Right renal pelvis (tissue), 4 donors: Measurements from ENCODE around the gene TK2. TPM values are rescaled to one million over a fixed set of nuclear protein-coding genes. Genes with fewer than 3 reads are reported as not detected.

ENCODE experiments used
- DNase-seq, 4 donors: peaks; one replicate each; pipeline ENCODE4 v3.0.0-alpha.2; 2013; ENCODE audit warnings: low read depth in 4 of 4, low spot score in 3 of 4, missing footprints in 1 of 4
- polyA plus RNA-seq, 4 donors: library from polyadenylated mRNA; unstranded; fragments of 120-200 nt; gene quantifications; one replicate each; pipeline ENCODE4 v1.2.1, GENCODE V29; 2013; ENCODE audit not compliant: insufficient read length in 4 of 4

The TK2 gene
- polyA plus RNA-seq, 4 donors, result 31.8 to 46.7 (median 37.9) TPM

DNA sequence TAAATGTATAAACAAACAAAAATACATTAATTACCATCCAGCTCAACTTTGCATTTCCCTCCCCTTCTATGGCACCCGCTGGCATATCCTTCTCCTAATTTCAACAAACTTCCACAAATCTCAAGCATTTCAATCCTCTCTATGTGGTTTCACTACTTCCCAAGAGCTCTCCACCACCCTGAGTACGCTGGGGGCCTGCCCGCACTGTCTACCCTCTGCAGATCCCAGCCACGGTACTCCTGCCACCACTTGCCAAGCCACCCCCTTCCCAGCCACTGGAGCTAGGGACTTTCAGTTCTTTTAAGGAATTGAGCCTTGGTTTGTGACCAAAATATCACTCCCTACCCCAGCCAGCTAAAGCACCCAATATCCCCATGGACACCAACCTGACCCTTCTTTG lies 1.9 kb downstream of the TK2 start:
- no peak for DNase-seq

DNA sequence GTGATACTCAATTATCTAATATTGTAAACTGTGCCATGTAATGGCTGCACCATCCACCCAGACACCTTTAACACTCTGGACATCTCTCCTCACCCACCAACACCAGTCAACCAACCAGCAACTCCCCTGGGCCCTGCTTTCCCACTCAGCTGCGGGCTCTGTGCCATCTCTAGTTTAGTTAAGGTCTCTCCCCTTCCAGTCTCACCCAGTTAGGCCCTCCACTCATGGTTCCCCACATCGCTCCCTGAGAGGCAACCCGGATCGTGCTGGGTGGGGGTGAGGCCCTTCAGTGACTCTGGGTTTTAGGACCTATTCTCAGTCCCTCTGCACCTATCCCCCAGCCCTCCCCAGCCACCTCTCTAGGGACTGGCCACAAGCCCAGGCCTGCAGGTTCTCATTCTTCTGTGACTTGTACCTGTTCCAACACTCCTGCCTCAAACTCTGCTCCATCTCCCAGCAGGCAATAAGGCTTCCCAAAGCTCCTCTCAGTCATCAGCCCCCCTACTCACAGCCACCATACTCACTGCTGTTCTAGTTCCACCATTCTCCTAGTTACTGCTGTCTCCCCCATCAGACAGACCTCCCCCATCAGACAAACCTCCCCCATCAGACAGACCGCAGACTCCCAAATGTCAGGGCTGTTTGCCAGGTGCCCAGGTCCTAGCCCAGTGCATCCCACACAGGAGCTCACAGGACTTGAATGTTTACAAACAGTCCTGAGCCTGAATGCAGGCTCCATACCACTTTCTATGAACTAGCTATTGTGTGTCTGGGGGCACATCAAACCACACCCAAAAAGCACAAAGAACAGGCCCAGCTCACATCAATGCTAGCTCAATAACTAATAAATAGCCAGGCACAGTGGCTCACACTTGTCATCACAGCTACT lies 2.6 kb downstream of the TK2 start:
- DNase-seq, result no peak

DNA sequence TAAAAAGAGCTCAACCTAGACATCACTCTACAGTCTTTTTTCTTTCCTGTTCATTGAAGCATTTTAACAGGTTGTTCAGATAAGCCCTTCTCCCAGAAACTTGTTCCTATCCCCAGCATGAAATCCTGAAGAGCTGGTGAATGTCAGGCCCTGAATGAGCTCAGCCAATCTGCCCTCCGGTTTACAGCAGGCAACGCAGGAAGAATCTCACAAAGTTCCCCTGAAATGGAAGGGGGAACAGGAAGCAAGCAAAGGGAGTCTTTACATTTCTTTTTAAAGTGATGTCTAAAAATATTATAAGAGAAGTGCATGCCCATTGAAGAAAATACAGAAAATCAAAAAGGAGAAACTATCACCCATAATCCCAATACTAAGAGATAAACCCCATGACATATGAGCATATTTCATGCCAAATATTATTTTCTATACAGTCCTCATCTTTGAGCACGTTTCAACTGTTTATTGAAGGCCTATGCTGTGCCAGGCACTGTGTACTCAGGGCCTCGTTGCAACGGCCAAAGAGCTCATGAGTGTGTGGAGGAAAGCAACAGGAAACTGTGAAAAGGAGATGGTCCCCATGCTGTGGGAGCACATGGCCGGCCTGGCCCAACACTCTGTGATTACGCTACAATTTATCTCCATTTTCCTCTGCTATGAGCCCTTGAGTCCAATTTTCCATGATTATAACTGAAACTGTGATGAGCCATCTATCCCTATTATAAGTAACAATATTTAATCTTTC lies 5.7 kb downstream of the TK2 start:
- no peak for DNase-seq

DNA sequence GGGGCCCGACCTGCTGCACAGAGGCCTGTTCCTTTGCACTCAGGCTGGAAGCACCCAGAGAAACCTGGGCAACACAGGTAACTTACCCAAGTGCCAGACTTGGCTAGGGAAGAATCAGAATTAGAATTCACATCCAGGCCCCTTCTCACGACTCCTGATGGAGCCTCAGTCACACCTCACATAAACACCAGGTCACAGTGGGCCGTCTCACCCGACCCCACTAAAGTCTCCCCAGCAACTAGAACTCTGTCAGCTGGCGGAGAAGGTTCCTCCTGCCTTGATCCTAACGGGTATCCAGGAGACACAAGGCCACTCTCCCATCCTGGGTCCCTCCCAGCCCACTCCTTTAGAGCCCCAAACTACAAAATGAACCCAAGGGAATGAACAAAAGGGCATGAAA lies 6.4 kb downstream of the TK2 start:
- DNase-seq, result no peak

DNA sequence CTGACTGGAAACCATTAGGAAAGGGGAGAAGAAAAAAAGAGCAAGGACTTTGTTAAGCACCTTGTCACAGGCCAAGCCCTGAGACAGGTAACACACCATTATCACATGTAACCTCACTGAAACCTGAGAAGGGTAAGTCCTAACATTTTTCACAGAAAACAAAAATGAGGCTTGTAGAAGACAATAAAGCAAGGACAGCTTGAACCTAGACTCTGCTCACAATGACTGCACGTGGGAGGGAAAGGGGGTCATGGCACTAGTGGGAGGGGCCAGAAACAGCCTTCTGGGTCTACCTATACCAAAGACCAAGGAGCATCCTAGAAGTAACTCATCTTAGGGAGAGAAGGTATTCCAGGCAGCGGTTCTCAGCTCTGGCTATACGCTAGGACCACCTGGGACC lies 7.5 kb downstream of the TK2 start:
- DNase-seq, result no peak

DNA sequence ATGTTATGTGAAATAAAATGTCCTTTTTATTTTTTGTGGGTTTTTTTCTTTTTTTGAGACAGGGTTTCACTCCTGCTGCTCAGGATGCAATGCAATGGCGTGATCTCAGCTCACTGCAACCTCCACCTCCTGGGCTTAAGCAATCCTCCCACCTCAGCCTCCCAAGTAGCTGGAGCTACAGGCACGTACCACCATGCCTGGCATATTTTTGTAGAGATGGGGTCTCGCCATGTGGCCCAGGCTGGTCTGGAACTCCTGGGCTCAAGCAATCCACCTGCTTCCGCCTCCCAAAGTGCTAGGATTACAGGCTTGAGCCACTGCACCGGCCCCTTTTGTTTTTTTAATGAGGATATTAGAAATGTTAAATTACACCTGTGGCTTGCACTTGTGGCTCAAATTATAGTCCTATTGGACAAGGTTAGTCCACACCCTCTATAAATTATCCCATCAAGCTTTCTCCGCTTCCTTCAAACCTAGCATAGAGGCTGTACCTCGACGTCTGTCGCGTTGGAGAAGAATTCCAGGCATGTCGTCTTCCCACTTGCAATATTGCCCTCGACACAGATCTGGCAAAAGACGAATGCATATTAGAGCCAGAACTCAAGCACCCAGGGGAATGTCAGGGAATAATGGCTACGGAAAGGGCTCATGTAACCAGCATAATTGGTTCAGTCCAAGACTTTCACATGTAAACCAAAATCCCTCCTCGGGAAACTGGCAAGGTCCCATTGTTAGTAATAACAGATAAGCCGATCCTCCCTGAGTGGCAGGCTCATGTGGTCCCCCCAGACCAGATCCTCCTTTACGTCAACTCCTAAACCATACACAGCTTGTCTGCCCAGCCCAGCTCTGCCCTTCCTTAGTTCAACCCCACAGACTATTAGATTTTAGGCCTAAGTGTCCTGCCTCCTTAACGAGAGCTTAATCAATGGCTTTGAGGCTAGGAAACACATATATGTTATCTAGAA lies 8.2 kb downstream of the TK2 start:
- no peak for DNase-seq

DNA sequence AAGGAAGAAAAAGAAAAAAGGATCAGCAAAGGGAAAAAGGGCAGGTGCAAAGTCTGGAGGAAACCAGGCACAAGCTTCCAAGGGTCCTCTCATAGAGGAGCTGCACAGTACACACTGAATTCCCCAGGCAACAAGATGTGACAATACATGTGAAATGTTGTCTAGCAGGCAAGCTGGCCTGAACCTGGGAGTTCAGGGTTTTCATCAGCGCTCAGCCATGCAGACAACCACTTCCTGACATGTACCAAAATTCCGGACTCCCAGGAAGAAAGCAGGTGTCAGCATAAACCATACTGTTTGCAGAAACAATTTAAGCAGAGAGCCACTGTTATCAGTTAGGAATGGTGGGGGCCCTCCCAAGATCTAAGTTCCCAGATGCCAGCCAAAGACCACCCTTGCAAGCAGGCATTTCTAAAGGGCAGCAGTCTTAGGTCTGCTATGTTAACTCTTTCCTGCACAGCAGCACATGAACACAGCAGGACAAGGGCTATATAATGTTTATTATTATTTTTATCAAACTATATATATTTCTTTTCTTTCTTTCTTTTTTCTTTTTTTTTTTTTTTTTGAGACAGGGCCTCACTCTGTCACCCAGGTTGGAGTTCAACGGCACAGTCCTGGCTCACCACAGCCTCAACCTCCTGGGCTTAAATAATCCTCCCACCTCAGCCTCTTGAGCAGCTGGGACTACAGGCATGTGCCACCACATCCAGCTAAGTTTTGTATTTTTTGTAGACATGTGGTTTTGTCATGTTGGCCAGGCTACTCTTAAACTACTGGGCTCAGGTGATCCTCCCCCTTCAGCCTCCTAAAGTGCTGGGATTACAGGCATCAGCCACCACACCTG lies 10.1 kb downstream of the TK2 start:
- DNase-seq, result no peak

DNA sequence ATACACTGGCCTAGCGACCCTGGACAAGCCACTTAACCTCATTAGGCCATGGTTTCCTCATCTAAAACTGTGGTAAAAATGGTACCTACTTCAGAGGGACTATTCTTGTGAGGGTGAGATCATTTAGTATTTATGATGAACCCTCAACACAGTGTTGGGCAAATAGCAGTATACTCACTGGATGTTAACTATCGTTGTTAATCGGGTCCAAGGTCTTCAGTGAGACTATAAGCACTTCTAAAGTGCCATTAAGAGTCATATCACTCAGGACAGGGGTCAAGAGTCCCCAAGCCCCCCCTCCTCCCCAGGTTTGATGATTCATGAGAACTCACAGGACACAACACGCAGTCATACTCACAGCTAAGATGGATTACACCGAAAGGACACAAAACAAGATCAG lies 11.0 kb downstream of the TK2 start:
- DNase-seq, result no peak

DNA sequence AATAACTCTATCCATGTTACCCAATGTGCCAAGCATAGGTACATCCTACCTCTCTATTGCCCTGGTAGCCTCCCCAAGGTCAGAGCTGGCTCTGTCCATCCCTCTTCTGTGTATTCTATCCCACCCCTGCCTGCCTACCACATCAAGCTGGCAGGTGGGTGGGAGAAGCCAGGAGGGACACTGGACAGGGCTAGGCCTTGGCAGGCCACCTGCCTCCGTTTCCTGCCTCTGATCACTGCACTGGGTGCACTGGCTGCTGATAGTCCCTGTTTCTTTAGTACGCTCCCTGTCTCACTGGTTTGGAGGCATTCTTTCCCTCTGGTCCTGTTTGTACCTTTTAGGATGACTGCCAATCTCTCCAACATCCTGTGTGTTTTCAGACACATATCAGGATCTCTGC lies 12.7 kb downstream of the TK2 start:
- no peak for DNase-seq

DNA sequence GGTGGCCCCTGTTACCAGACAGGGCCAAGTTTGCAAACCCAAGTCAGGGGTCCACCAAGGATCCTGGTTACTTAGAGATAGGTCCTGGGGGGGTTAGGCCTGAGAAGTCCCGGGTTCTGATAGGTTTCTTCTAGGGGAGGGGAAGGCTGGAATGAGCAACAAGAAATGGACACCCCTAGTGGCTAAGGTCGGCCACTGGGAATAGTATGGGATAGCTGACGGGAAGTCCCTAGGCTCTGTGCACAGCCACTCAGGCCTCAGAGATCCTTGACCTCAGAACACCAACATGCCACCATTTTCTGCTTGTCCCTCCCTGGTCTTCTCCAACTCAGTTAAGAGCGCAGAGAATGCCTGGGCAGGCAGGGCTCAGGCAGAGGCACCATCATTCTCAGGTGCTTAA lies 13.4 kb downstream of the TK2 start:
- no peak for DNase-seq

DNA sequence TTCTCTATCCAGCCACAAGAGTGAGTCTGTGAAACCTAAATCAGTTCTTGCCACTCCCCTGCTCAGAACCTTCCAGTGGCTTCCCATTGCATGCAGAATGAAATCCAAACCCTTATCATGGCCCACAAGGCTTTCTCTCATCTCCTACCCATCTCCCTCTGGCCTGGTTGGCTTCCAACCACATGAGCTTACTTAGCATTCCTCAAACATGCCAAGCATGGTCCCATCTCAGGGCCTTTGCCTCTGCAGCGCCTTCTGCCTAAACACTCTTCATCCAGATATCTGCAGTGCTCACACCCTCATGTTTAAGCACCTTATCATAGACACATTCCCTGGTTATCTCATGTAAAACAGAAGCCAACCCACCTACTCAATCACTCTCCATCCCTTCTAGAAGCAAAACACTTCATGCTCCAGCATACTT lies 15.5 kb downstream of the TK2 start:
- DNase-seq, result no peak

DNA sequence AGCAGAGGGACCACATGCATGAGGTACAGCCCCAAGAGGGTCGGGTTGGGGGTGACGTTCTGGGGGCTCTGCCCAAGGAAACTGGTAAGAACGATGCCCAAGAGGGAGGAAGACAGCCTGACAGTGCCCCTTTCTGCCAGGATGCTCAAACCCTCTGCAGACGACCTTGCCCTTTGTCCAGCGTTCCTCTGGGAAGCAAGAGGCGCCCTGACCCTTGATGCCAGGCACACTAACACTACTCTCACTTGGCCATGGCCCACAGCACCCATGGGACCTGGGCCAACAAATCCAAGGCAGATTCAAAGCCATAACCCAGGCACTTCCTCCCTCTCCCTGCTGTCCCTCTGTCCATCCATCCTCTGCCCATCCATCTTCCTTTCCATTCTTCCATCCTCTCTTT lies 20.4 kb downstream of the TK2 start:
- no peak for DNase-seq

DNA sequence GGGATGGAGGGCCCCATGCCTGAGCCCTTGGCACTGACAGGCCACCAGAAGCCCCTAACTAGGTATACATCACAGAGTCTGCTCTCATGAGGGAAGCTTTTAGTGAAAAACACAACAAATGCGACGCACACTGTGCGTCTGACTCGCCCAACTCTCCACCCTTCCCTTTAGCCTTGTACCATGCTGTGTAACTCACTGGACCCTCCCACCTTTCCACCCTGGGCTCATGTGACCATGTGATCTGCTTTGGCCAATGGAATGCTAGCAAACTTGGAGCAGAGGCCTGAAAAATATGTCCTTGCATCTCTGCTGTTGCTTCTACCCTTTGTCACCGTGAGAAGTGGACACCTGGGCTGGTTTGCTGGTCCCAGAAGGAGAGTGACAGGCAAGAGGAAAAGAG lies 21.6 kb downstream of the TK2 start:
- no peak for DNase-seq

DNA sequence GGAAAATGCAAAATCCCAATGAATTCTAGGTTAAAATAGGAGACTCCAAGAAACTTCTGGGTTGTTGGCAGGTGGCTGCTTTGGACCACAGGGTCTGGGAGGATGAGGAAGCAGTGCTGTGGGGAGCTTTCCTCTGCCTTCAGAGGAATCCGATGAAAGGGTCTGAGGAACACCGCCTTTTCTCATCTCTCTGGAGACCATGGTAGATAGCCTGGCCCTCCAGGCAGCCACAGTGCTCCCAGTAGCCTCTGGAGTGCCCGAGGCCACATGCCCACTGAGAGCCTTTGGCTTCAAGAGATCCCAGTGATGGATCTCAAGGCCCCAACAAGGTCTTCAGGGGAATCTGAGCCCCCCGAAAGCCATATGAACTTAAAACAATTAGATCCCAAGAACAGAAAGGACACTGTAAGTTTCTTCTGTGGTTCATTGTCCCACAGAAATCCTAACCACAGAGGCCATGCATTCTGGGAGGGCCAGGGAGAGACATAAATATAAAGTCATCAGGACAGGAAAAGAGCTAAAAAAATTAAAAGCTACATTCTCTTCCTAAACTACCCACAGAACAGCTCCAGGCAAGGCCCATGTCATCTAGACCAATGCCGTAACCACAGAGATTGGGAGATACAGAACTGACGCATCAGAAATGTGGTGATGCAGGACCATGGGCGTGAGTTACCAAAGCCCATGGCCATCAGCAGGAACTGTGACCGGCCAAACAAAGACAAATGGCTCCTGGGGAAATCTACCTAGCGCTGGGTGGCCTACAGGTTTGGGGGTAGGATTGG lies 24.3 kb downstream of the TK2 start:
- no peak for DNase-seq

DNA sequence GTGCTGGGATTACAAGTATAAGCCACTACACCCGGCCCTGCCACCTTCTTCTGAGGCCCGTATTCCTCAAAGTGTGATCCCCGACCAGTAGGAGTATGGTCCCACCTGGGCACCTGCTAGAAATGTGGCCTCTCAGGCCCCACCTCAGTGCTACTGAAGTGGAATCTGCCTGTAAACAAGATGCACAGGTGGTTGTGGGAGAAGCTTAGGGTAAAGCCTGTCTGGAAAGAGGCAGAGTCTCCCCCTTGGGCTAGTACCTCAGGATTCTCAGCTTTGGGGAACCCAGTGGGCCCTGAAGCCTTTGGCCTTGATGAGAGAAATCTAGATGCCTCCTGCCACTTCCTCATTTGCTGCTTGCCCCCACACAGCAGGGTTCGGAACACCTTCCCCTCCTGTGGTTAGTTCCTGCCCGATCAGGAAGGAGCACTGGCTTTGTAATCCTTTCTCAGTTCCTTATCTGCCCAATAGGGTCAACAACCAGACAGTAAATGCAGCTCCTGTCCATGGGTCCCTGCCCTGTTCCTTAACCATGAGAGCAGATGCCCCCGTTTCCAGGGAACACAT lies 25.2 kb downstream of the TK2 start:
- no peak for DNase-seq

DNA sequence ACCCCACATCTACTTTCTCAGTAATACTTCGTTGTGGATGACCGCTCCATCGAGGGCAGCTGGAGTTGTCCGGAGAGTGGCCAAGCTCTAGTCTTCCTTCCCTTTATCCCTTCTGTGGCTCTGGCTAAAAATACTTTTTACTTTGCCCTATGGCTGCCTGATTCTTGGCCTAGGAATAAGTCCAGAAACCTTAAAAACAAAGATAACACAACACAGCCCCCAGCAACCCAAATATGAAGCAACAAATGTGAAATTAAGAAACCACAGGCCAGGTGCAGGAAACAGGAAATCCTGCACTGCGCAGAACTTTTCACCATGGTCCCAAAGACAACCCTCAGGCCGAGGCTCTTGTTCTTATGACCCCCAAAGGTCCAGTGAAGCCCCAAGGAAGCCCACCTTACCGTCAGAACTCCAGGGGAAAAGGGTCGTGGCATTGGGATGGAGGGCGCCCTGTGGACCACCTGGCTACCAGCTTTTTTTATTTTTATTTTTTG lies 26.0 kb downstream of the TK2 start:
- DNase-seq, result no peak

DNA sequence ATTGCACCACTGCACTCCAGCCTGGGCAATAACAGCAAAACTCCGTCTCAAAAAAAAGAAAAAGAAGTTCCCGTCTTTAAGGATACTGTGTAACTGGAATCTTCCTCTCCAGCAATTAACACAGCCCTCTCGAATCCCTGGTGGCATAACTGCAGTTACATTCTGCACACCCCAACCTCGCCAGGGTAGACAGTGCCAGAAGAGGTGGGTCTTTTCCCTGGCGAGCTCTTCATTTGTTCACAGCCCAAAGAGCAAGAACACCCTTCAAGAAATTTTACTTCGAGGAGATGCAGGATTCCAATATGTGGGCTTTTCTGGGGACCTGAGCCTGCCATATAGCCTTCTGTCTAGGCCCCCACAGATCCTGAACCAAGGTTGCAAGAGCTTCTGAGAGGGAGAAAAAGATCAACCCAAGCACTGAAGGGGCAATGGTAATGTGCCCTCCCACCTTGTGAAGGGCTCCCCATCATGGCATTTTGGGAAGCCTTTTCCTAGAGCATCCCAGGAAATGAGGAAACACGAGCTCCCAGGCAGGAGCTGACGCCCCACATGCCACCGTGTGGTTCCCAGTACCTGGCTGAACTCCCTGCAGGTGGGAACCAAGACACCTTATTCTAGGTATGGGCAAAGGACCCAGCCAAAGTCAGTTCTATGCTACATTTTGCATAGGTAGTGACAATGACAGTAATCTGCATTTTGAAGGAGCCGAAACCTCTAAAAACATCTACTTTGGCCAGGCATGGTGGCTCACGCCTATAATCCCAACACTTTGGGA lies 26.9 kb downstream of the TK2 start:
- no peak for DNase-seq
